Measurements from ENCODE around the gene VENTX. TPM values are rescaled to one million over a fixed set of nuclear protein-coding genes. Genes with fewer than 3 reads are reported as not detected.
A peak's percentile ranks its signal among the peaks of the same experiment; 100 is the strongest.

The VENTX gene
- polyA plus RNA-seq, 1 donor (not counting 4 experiments of a cell fraction or from before 2014, with no cell fraction given), result not detected

- peaks cover 62% of the 10 kb centered on the region for H3K79me2 ChIP-seq (ENCODE audit: control insufficient read depth, insufficient read depth, low read length)
- no peak overlapping the region for H2AFZ ChIP-seq (ENCODE audit: control insufficient read depth, low read length)
- no peak for DNase-seq (ENCODE audit: low read depth, low spot score)
- no peaks in the 10 kb centered on the region for H3K27me3 ChIP-seq (ENCODE audit: control insufficient read depth, extremely low read depth, insufficient read depth, low read length)
- H4K20me1 ChIP-seq (ENCODE audit: control insufficient read depth, extremely low read depth, insufficient read depth, low read length), result peaks cover 6% of the 10 kb centered on the region
- peak overlapping the region; percentile 37 to 57 (median 57) for H3K4me3 ChIP-seq (ENCODE audit: control insufficient read depth in 2 of 3, extremely low read depth in 1 of 3, insufficient read depth in 2 of 3, low read depth in 1 of 3, low read length in 3 of 3)
- TF ChIP-seq EZH2 (IDR thresholded peaks at IDR 0.05; ENCODE audit: low read length), result no peak
- no peak for TF ChIP-seq CTCF (optimal IDR thresholded peaks at IDR 0.05 in 1 of 3, IDR thresholded peaks at IDR 0.05 in 1 of 3, conservative IDR thresholded peaks at IDR 0.05 in 1 of 3; ENCODE audit: extremely low read depth in 1 of 3, insufficient read depth in 2 of 3, low read length in 3 of 3)
- dilution Hi-C loops (cut with MboI; ENCODE audit: extremely low pct_ligation_motif_present, low sequenced_read_pairs), result no loop called here
- H3K36me3 ChIP-seq (ENCODE audit: control insufficient read depth in 2 of 2, extremely low read depth in 1 of 2, insufficient read depth in 2 of 2, low read length in 2 of 2), result peaks cover 24 to 27% of the 10 kb centered on the region in 2 experiments
- no peak overlapping the region for H3K27ac ChIP-seq (ENCODE audit: control insufficient read depth, insufficient read depth, low read length)
- H3K4me2 ChIP-seq (ENCODE audit: control insufficient read depth, extremely low read depth, insufficient read depth, low read depth, low read length), result peak overlapping the region; percentile 67
- FAIRE-seq, result no peak
- no peaks in the 10 kb centered on the region for H3K9me3 ChIP-seq (ENCODE audit: control insufficient read depth, low read depth, low read length)
- peak overlapping the region; percentile 73 for H3K9ac ChIP-seq (ENCODE audit: control insufficient read depth, extremely low read depth, insufficient read depth, low read length)
- H3K4me1 ChIP-seq (ENCODE audit: control insufficient read depth, extremely low read depth, insufficient read depth, low read length), result peaks cover 30% of the 10 kb centered on the region
- H3K9me1 ChIP-seq (ENCODE audit: control insufficient read depth, extremely low read depth, insufficient read depth, low read length), result no peaks in the 10 kb centered on the region
These were observed 36.0 kb downstream of the VENTX start for GRCh38 chr10:133273534-133274143.

DNA sequence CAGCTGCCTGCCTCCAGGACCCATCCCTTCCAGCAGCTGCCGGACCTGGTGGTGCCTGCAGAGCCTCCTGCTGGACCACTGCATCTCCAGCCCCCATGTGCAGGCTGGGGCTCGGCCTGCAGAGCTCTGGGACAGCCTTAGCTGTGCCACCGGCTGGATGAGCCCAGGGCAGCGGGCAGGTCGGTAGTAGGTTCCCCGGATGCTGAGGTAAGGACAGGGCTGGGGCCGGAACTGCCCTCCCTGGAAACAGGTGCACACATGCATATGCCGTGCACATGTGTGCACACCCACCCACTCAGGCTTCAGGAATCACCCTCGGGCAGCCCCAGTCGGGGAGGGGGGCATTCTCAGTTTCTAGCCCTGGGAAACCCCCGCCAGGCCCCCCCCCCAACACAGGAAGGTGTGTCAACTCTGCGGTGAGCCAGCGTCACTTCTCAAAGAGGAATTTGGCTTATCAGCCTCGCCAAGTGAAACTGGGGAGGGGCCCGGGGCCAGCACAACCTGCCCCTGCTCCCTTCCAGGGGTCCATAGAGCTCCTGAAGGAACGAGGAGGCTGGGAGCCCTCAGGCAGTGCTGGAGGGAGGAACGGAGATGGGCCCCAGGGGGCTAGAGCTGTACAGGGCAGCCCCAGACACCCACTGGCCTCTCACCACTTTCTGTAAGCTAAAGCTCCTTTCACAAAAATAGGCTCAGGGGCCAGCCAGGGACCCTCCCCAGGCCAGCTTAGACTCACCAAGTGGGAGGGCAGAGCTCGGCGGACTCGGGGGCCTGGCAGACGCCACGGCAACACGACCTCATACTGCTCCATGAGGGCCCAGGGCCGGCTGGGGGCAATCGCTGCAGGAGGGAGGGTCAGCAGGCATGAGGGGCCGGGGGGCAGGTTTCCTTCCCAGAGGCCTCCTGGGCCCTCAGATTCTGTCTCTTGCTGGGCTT is 37.4 kb downstream of the VENTX start:
- Histone ChIP-seq H3K9me3 (ENCODE audit: control insufficient read depth, low read depth, low read length) (no peaks in the 10 kb centered on the region), H2AFZ (ENCODE audit: control insufficient read depth, low read length) (no peak overlapping the region), H3K4me3 (ENCODE audit: control insufficient read depth in 2 of 3, extremely low read depth in 1 of 3, insufficient read depth in 2 of 3, low read depth in 1 of 3, low read length in 3 of 3) (peak overlapping the region; percentile 61 to 96 (median 86)), H3K36me3 (ENCODE audit: control insufficient read depth in 2 of 2, extremely low read depth in 1 of 2, insufficient read depth in 2 of 2, low read length in 2 of 2) (peaks cover 18 to 29% of the 10 kb centered on the region in 2 experiments), H3K27ac (ENCODE audit: control insufficient read depth, insufficient read depth, low read length) (peak overlapping the region; percentile 98), H3K9me1 (ENCODE audit: control insufficient read depth, extremely low read depth, insufficient read depth, low read length) (no peaks in the 10 kb centered on the region), H3K27me3 (ENCODE audit: control insufficient read depth, extremely low read depth, insufficient read depth, low read length) (no peaks in the 10 kb centered on the region), H4K20me1 (ENCODE audit: control insufficient read depth, extremely low read depth, insufficient read depth, low read length) (peaks cover 3% of the 10 kb centered on the region), H3K4me2 (ENCODE audit: control insufficient read depth, extremely low read depth, insufficient read depth, low read depth, low read length) (peak overlapping the region; percentile 73), H3K79me2 (ENCODE audit: control insufficient read depth, insufficient read depth, low read length) (peaks cover 56% of the 10 kb centered on the region), H3K4me1 (ENCODE audit: control insufficient read depth, extremely low read depth, insufficient read depth, low read length) (peaks cover 39% of the 10 kb centered on the region), H3K9ac (ENCODE audit: control insufficient read depth, extremely low read depth, insufficient read depth, low read length) (peak overlapping the region; percentile 99)
- FAIRE-seq (peak; percentile 87), DNase-seq (ENCODE audit: low read depth, low spot score) (peak; percentile 88)
- dilution Hi-C loops (cut with MboI; ENCODE audit: extremely low pct_ligation_motif_present, low sequenced_read_pairs), result no loop called here
- TF ChIP-seq EZH2 (IDR thresholded peaks at IDR 0.05; ENCODE audit: low read length) (no peak), CTCF (optimal IDR thresholded peaks at IDR 0.05 in 1 of 3, IDR thresholded peaks at IDR 0.05 in 1 of 3, conservative IDR thresholded peaks at IDR 0.05 in 1 of 3; ENCODE audit: extremely low read depth in 1 of 3, insufficient read depth in 2 of 3, low read length in 3 of 3) (no peak)
